Measurements from ENCODE around the gene CISD1.

Gene CISD1

DNA sequence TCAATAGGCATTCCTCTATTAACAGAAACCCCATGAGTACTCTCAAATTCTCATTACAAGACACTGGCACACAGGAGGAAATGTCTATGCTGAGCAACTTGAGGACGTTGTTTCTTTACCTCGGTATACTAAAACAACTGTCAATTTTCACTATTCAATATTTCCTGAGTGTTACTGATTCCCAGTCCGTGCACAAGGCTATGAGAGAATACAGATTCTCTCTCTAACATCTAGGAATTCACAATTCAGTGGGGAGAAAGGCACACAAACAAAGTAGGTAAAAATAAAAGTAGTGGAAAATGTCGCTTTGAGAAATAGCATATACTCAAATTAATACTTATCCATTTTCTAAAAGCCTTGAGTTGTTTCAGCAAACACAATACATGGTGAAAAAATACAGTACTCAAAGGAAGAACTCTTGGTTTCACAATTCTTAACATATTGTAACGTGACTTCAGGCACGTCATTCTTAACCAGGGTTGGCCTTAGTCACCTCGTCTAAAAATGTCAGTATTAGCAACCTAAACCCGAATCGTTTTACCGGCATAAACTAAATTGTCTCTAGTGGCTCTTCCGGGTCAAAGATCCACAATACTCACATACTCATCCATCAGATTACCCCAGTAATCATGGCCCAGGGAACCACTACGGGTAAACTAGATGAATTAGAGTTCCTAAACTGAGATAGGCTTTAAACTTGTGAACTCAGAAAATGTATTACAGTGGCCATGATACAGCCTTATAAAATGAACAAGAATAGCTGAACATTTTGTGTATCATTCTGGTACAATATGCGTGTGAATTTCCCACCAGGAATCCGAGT lies 2.7 kb upstream of the CISD1 start:
- peak; percentile 29 for DNase-seq (ENCODE audit: low spot score)

DNA sequence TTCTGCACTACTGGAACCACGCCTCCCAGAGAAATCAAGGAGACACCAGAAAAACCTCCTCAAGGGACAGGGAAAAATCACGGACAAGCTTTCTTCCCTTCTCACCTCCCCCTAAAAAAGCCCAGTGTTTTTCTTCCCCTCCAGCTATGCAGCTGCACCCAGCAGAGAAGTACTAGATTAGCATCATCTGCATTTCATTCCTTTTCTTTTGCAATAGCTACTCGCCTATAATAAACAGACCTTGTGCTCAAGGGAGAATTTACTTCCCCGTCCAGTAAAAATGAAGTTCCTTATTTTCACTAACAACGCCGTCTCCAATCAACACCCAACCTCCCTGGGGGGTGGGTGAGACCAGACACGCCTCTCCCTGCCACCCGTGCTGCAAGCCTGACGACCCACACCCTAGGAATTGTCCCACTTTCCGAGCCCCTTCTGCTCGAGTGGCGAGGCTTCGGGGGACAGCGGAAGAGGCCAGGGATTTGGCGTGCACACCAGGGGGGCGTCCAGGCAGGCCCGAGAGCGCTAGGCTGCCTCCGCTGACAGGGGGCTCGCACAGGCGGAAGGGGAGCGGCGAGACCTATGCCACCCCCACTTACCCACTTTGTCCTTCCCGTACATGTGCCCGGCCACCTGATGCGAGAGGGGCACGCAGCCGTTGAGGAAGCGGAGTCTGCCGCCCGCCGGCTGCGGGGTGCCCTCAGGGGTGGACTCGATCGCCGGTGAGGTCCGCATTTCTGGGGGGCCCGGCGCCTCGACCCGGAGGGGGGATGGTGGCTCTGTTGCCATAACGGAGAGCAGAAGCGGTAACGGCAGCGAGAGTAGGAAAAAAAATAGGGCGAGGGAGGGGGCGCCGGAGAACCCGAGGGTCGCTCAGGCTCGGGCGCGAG lies 1.9 kb upstream of the CISD1 start:
- no peak for DNase-seq (ENCODE audit: low spot score)

DNA sequence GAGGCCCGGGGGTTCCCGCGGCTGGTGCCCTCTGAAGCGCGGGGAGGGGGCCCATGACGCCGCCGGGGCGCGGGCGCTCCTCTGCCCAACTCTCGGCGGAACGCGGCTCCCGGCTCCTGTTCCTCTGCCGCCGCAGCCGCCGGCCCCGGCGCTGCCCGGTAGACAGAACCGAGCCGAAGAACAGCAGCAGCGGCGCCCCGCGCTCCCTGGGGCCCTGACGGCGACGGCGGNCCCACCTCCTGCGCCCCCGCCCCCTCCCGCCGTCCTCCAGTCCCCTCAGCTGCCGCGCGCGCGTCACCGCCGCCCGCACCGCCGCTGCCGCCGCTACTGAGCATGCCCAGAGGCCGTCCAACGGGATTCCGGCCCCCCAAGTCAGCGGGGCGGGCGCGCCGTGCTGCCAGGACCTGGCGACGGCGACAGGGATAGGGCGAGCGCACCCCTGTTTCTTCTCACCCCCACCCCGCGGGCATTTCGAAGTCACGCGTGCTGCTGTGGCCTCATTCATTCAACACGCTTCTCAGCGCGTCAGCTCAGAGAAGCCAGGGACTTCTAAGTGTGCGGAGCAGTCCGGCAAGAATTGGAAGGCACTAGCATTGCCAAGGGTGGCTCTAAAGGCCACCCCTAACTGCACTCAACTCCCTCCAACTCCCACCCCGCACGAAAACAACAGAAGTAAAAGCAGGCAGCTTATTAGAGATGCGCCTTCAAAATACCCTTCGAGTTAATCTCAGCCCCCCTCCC lies 1.1 kb upstream of the CISD1 start, which contains the start of gene IPMK:
Gene IPMK (minus strand): TSS at position 182 of the 741 bp plus-strand sequence. CDS start 283 bp downstream, outside the sequence.
- DNase-seq (ENCODE audit: low spot score), result peak; percentile 87

DNA sequence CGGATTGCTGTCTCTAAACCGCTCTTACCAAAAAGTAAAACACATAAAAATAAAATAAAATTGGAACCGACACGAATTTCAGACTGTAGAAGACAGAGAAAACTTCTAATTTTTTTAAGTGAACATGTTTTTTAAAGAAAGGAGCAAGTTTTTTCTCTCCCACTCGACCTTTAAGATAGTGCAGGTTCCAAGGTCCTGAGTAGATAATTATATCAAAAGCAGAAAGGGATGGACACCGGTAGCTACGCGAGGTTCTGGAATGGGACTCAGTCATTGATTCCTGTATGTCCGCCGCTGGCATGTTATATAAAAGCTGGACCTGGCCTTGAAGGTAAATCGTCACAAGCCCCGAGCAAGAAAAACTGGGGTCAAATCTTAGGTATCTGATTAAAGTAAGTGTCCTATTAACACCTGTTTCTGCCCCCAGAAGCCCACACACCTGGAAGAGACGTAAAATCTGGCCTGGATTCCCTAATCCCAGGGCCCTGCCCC lies 462 bp upstream of the CISD1 start:
- DNase-seq (ENCODE audit: low spot score), result no peak

DNA sequence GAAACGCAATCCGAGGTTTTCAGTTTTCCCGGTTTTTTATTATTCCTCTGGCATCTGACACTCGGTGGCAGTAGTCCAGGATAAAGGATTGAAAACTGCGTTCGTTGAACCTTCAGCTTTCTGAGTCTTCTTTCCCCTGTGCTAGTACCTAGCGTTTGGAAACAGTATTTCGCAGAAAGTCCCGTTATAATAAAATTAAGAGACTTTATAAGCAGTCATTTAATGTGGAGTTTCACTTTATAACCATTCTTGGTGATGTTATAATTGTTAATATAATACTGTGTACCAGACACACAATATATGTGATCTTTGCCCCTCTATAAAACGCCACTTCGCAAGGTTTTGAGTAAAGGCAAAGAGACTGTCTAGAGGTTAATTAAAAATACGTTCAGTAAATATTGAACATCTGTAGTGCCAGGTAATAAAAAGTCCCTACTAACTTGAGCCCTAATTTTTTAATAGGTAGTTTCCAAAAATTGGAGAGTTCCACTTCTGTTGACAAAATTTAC lies 874 bp downstream of the CISD1 start:
- no peak for DNase-seq (ENCODE audit: low spot score)

DNA sequence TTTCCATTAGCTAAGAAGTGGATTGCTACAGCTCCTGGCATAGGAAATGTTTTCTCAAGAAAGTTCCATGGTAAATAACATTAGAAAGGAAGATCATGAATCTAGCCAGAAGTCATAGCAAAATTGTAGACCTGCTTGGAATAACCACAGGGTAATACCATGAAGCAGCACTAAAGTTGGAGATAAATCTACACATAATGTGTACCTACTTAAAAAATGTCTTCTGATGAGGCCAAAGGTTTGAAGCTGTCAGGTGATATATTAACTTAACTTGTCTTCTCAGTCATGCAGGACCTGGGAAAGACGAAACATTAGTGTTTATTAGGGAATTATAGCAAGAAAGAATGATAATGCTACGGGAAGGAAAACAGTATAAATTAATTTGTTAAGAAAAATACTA lies 6.3 kb downstream of the CISD1 start:
- no peak for DNase-seq (ENCODE audit: low spot score)

DNA sequence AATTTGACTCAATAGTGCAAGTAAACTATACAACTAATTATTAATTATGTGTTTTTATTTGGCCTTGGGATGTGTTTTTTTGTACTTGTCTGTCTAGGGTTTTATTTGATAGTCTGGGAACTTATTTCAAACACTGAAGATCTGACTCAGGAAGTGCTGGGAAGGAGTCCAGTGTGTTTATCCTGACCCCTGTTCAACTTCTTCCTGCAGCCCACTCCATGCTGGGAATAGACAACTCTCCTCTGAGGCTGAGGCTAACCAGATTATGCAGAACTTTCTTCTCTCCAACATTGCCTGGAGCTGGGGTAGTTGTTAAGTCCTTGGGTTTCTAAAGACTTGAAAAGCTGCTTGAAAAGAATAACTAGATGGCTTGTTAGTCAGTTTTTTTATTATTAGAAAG lies 6.9 kb downstream of the CISD1 start:
- DNase-seq (ENCODE audit: low spot score), result no peak

DNA sequence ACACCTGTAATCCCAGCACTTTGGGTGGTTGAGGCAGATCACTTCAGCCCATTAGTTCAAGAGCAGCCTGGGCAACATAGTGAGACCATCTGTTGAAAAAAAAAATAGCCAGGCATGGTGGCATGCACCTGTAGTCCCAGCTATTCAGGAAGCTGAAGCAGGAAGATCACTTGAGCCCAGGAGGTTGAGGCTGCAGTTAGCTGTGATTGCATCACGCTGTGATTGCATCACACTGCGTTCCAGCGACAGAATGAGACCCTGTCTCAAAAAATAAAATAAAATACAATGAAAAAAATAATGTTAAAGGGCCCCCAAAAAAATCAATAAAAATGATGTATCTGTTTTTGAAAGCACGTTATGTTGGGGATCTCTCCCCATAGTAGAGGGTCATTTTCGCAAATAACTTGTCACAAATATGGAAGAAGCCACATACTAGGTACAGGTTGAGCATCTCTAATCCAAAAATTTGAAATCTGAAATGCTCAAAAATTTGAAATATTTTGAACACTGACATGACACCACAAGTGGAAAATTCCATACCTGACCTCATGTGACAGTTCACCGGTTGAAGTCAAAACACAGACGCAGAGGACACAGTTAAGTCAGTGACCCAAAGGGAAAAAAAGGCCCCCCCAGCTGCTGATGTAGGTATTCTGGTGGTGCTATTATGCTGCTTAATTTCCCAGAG lies 9.5 kb downstream of the CISD1 start:
- no peak for DNase-seq (ENCODE audit: low spot score)

DNA sequence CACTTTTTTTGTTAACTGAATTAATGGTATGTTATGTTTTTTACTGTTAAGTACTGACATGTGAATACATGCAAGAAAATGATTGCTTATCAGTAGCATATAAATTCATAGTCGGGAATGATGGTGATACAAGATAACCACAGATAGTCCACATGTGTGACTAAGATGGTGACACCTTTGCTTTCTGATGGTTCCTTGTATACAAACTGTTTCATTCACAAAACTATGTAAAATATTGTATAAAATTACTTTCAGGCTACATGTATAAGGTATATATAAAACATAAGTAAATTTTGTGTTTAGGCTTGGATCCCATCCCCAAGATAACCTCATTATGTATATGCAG lies 10.0 kb downstream of the CISD1 start:
- no peak for DNase-seq (ENCODE audit: low spot score)

DNA sequence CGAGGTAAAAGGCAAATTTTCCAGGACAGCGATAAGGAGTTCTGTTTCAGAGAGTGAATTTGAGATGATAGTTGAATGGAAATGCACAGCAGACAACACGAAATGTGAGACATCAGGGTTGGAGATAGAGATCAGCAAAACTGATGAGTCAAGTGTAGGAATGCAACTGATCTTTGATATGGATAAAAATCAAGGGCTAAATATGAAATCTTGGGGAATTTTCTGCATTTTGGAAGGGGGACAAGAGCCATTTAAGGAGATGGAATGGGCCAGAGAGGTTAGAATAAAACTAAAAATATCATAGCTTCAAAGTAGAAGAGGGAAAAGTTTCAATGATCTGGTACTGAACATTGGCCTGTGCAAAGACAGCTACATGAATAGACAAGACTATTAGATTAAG lies 11.5 kb downstream of the CISD1 start:
- no peak for DNase-seq (ENCODE audit: low spot score)

DNA sequence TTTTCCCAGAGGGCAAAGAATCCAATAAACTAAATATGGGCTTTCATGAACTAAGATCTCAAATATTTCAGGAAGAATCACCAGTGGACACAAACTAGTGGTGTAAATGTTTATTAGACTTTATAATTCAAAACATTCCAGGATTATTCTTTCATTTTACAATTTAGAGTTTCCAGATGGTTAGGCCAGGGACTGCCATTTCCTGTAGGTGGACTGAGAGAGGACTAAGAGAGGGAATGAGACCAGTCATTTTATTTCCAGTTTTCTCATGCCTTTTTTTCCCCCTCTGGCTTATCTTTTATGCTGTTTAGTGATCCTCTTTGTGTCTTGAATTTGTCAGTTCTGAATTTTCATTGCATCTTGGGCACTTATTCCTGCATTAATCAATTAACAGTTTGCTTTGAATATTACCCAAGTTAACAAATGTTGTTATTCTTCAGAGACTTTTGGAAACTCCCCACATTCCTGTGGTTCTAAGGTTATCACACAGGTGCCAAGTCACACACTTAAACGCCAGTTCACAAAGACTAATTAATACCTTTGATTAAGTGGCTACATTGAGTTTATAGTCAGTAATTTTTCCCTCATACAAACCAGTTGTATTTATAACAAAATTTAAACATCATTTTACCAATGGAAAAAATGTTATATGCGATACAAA lies 12.3 kb downstream of the CISD1 start:
- no peak for DNase-seq (ENCODE audit: low spot score)

DNA sequence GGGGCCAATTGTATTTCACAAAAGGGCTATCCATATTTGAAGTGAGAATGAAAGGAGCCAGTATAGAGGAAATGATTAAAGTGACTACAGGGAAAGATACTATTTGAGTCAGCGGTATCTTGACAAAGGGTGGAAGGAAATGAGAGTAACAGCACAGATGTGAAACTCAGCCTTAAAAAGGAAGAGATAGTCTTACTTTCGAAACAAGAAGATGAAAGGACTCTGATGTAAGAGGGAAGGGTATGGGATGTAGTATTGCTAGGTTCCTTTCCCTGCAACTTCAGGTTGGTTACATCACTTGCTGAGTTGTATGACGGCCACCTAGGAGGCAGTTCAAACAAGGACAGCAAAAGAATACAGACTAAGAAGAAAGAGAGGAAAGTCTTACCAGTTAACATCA lies 13.7 kb downstream of the CISD1 start:
- DNase-seq (ENCODE audit: low spot score), result no peak

DNA sequence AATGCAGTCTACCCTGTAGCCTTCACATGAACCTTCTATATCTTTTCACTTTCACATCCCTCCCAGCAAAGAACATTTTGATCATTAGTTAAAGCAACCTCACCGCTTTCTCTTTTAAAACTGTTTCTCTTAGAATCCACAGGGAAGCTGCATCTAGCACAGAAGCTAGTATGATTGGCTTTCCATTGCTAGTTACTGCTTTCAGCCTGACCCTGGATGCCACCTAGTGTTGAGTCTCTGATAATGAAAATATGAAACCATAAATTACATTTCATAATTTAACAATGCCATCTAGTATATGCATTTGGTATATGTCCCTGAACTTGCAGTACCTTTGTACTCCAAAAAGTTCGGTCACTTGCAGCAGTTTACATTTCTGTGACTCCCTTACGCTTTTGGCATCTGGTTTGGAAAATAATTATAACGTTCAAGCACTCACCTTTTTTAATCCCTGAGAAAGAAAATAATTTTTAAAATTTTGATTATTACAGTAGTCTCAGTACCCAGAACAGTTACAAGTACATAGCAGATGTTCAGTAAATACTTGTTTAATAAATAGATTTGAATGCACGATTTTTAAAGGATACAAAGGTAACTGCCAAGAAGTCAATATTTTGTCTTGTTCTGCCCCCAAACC lies 22.7 kb downstream of the CISD1 start:
- peak; percentile 52 for DNase-seq (ENCODE audit: low spot score)

DNA sequence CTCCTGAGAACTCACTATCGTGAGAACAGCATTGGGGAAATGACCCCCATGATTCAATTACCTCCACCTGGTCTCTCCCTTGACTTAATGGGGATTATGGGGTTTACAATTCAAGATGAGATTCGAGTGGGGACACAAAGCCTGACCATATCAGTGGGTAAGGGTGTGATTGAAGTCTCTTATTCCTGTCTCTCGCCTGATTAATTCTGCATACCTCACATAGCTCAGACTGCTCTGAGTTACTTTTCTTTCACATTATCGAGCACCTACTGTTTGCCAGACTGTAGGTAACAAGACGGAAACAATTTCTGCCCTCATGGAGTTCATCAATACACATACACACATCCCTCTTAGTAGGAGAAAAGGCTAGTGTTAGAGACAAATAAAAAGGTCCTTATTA lies 25.0 kb downstream of the CISD1 start:
- no peak for DNase-seq (ENCODE audit: low spot score)

DNA sequence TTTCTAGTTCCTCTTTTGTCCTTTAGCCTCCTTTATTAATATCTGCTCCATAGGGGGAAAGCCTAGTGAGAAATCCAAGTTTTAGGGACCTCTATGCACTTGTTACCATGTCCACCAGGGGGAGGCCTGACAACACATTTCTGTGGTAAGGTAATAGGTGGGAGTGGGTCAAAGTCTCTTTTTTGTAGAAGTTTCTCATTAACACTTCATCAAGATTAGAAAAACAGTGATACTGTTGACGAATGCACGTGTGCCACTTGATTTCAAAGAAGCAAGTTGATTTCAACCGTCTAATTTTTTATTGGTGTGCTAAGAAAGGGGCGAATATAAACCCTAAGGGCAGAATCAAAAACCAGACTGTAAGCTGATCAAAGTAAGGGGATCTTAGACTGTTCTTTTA lies 30.6 kb downstream of the CISD1 start:
- peak; percentile 35 for DNase-seq (ENCODE audit: low spot score)

DNA sequence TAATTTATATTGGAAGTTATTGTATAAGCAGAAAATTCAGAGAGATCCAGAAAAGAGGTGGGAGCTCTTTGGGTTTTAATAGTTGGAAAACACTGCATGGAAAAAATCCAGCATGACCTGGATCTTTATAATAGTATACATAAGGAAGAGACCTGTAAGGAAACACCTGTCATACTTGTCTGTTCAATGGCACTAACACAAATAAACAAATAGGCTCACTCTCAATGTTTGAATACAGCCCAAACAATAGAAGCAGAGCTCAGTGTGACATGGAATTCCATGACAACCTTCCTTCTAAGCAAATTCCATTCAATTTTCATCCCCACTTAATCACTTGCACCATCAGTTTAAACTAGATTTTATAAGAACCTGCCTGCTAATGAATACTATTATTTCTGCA lies 31.7 kb downstream of the CISD1 start:
- no peak for DNase-seq (ENCODE audit: low spot score)

DNA sequence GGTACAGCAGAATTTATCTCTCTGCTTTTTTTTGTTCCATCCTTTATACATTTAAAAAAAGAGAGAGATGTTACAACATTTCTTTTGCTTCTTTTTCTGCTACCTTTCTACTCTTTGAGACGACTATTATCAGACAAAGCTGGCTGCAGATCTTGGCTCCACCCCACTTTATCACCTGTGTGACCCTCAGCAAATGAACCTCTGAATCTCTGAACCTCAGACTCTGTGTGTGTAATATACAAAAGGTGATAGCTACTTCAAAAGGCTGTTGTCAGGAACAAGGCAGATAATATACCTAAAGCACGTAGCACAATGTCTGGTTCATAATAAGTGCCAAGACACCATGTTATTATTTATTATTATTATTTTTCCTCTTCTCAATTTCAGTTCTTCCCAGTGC lies 33.3 kb downstream of the CISD1 start:
- DNase-seq (ENCODE audit: low spot score), result no peak

DNA sequence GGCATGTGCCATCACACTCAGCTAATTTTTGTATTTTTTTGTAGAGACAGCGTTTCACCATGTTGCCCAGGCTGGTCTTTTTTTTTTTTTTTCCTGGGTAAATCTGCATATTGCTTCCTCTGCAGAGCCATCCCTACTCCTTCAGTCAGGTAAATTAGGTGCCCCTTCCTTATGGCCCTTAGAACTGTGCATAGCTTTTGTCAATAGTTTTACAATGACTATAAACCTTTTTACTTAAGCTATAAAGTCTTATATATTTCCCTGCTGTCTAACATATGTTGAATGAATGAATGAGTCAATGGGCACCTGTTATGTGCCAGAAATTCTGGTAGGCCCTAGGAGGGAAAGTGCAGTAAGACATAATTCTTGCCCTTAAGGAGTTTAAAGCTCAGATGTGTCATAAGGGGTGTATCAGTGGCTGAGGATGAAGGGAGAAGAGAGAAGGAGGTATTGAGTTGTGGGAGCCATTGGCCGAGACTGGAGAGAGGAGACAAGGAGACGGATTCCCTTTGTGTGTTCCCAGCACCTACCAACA lies 35.2 kb downstream of the CISD1 start:
- no peak for DNase-seq (ENCODE audit: low spot score)

DNA sequence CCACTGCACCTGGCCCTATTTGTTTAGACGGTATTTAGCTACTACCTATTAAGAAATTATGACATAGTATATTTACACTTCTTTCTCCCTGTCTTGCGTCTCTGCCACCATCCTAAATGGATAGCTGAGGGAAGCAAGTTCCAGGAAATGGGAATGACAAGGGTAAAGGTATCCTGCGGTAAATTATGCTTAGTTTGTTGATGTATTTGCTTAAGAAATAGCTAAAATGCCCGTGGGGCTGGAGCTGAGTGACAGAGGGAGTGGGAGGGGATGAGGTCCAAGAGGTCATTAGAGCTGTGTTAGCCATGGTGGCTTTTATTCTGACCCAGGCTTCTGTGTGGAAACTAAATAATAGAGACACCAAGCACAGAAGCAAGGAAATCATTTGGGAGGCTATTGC lies 36.9 kb downstream of the CISD1 start:
- no peak for DNase-seq (ENCODE audit: low spot score)

DNA sequence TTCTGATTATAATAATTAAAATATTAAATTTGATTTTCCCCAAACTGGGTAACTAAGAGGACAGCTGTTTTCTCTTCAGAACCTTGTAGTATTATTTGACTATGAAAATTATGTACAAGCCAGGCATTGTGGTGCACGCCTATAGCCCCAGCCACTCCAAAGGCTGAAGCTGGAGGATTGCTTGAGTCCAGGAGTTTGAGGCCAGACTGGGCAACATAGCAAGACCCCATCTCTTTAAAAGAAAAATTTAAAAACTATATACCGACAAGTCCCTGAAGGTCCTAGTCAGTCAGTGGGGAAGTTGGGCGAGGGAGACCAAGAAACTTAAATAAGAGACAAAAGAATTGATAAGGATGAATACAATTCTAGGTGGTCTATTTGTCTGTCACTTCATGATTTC lies 38.7 kb downstream of the CISD1 start:
- no peak for DNase-seq (ENCODE audit: low spot score)

Data from hematopoietic multipotent progenitor cell treated with erythropoietin and hydrocortisone succinate and interleukin-3 and kit ligand, for 15 days (in vitro differentiated cells).